ENCODE results near the gene SDK2. TPM values are rescaled to one million over a fixed set of nuclear protein-coding genes. Genes with fewer than 3 reads are reported as not detected.
"Not testable (repeated sequence)": the region's sequence is repeated elsewhere in the genome, so short reads cannot be mapped to it uniquely, and the experiment has no call there.

The SDK2 gene
- total RNA-seq, 1 experiment from 2014 or later: not detected

DNA sequence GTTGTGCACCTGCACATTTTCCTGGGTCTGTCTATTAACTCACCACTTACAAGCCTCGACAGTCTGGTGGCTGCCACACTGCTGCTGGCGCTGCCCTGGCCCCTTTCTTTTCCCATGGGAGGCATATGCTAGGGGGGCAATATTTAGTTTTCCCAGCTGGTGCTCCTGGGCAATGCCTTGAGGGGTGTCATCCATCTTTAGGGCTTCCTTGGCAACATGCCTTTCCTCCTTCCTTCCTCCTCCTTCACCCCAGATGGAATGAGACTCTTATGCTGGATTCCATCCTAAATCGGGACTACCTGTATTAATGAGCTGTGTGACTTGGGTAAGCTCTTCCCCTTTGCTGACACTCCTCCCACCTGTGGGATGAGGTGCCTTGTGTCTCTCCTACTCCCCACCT is 267.6 kb downstream of the SDK2 start:
- H3K27ac ChIP-seq (ENCODE audit: low read length): no peak overlapping the region
- no peaks in the 10 kb centered on the region for H3K9me2 ChIP-seq (replicated peaks; ENCODE audit: insufficient read depth, low read length)
- no peaks in the 10 kb centered on the region for H3K79me2 ChIP-seq (ENCODE audit: low read length)
- no peak overlapping the region for H3K4me3 ChIP-seq (ENCODE audit: low read length)
- DNase-seq: no peak
- H3K9me3 ChIP-seq (ENCODE audit: low read length): no peaks in the 10 kb centered on the region
- H3K27me3 ChIP-seq (ENCODE audit: low read length): no peaks in the 10 kb centered on the region
- peaks cover 3% of the 10 kb centered on the region; the same call in 1 of the 2 replicates for H3K4me1 ChIP-seq (ENCODE audit: low read length)
- no peaks in the 10 kb centered on the region for H3K36me3 ChIP-seq (ENCODE audit: insufficient read depth, low read length)
- H2AFZ ChIP-seq (ENCODE audit: low read length): no peak overlapping the region
- H3K9ac ChIP-seq (ENCODE audit: low read length): no peak overlapping the region
- H3K4me2 ChIP-seq (ENCODE audit: low read depth, low read length, poor library complexity, severe bottlenecking): no peak overlapping the region
- H4K20me1 ChIP-seq (ENCODE audit: insufficient read depth, low read depth, low read length): no peaks in the 10 kb centered on the region

DNA sequence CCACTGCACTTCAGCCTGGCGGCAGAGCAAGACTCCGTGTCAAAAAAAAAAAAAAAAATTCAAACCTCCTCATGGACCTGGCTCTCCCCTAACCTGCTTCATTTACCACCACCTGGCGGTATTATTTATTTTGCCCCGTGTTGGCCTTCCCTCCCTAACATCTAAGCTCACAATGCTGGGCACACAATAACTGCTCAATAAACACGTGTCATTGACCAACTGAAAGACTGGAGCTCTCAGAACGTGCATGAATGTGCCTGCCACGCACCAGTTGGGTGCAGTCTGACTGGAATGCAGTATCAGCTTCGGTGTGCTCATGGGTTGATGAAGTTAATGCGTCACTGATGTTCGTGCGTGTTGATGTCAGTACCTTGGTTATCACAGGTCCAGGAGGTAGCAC is 268.1 kb downstream of the SDK2 start:
- Histone ChIP-seq H3K36me3 (ENCODE audit: insufficient read depth, low read length) (no peaks in the 10 kb centered on the region), H2AFZ (ENCODE audit: low read length) (no peak overlapping the region), H3K4me2 (ENCODE audit: low read depth, low read length, poor library complexity, severe bottlenecking) (no peak overlapping the region), H3K4me1 (ENCODE audit: low read length) (peaks cover 3% of the 10 kb centered on the region; the same call in 1 of the 2 replicates), H3K27me3 (ENCODE audit: low read length) (no peaks in the 10 kb centered on the region), H3K27ac (ENCODE audit: low read length) (no peak overlapping the region), H3K9ac (ENCODE audit: low read length) (no peak overlapping the region), H3K9me2 (replicated peaks; ENCODE audit: insufficient read depth, low read length) (no peaks in the 10 kb centered on the region), H3K4me3 (ENCODE audit: low read length) (no peak overlapping the region), H3K9me3 (ENCODE audit: low read length) (no peaks in the 10 kb centered on the region), H3K79me2 (ENCODE audit: low read length) (no peaks in the 10 kb centered on the region), H4K20me1 (ENCODE audit: insufficient read depth, low read depth, low read length) (no peaks in the 10 kb centered on the region)
- DNase-seq: no peak

- no peak for DNase-seq
- Histone ChIP-seq H4K20me1 (ENCODE audit: insufficient read depth, low read depth, low read length) (no peaks in the 10 kb centered on the region), H3K9me3 (ENCODE audit: low read length) (no peaks in the 10 kb centered on the region)
Measured at GRCh38 chr17:73371836-73372235, 272.4 kb downstream of the SDK2 start.

GRCh38 chr17:73371285-73371684 is 273.0 kb downstream of the SDK2 start:
- H3K4me3 ChIP-seq (ENCODE audit: low read length): no peak overlapping the region
- no peaks in the 10 kb centered on the region for H3K9me3 ChIP-seq (ENCODE audit: low read length)
- peaks cover 22% of the 10 kb centered on the region for H3K4me1 ChIP-seq (ENCODE audit: low read length)
- no peak overlapping the region for H3K4me2 ChIP-seq (ENCODE audit: low read depth, low read length, poor library complexity, severe bottlenecking)
- H3K27me3 ChIP-seq (ENCODE audit: low read length): no peaks in the 10 kb centered on the region
- no peaks in the 10 kb centered on the region for H4K20me1 ChIP-seq (ENCODE audit: insufficient read depth, low read depth, low read length)
- H2AFZ ChIP-seq (ENCODE audit: low read length): no peak overlapping the region
- H3K79me2 ChIP-seq (ENCODE audit: low read length): no peaks in the 10 kb centered on the region
- H3K36me3 ChIP-seq (ENCODE audit: insufficient read depth, low read length): no peaks in the 10 kb centered on the region
- no peaks in the 10 kb centered on the region for H3K9me2 ChIP-seq (replicated peaks; ENCODE audit: insufficient read depth, low read length)
- H3K27ac ChIP-seq (ENCODE audit: low read length): no peak overlapping the region
- no peak for DNase-seq
- H3K9ac ChIP-seq (ENCODE audit: low read length): no peak overlapping the region

More at GRCh38 chr17:73371836-73372235, 272.4 kb downstream of the SDK2 start:
- no peak overlapping the region for H3K4me2 ChIP-seq (ENCODE audit: low read depth, low read length, poor library complexity, severe bottlenecking)
- H3K27ac ChIP-seq (ENCODE audit: low read length): no peak overlapping the region
- H3K36me3 ChIP-seq (ENCODE audit: insufficient read depth, low read length): no peaks in the 10 kb centered on the region
- H3K4me3 ChIP-seq (ENCODE audit: low read length): no peak overlapping the region
- H3K4me1 ChIP-seq (ENCODE audit: low read length): peaks cover 17% of the 10 kb centered on the region
- H3K79me2 ChIP-seq (ENCODE audit: low read length): no peaks in the 10 kb centered on the region
- H3K9me2 ChIP-seq (replicated peaks; ENCODE audit: insufficient read depth, low read length): no peaks in the 10 kb centered on the region
- H3K9ac ChIP-seq (ENCODE audit: low read length): no peak overlapping the region
- H2AFZ ChIP-seq (ENCODE audit: low read length): no peak overlapping the region
- H3K27me3 ChIP-seq (ENCODE audit: low read length): no peaks in the 10 kb centered on the region

DNA sequence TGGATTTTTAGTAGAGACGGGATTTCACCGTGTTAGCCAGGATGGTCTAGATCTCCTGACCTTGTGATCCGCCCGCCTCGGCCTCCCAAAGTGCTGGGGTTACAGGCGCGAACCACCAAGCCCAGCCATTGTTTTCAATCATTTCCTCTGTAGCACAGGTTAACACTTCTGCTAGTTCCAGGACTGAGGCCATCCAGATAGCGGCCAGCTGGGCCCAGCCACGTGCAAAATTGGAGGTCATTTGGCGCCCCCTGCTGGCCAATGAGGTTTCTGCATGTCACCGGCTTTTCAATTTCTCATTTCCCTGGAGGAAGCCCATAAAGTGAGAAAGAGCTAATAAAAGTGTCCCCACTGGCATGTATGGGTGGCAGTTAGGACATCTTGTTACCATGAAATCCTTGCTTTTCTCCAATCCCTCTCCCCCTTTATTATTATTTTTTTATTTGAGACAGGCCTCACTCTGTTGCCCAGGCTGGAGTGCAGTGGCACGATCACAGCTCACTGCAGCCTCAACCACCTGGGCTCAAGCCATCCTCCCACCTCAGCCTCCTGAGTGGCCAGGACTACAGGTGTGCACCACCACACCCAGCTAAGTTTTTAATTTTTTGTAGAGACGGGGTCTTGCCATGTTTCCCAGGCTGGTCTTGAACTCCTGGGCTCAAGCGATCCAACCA is 274.3 kb downstream of the SDK2 start:
- H4K20me1 ChIP-seq (ENCODE audit: insufficient read depth, low read depth, low read length); H3K9me2 ChIP-seq (replicated peaks; ENCODE audit: insufficient read depth, low read length); H3K27me3 ChIP-seq (ENCODE audit: low read length); H3K9me3 ChIP-seq (ENCODE audit: low read length); H3K79me2 ChIP-seq (ENCODE audit: low read length); H3K27ac ChIP-seq (ENCODE audit: low read length); H3K9ac ChIP-seq (ENCODE audit: low read length); H3K4me3 ChIP-seq (ENCODE audit: low read length); H3K4me2 ChIP-seq (ENCODE audit: low read depth, low read length, poor library complexity, severe bottlenecking); H2AFZ ChIP-seq (ENCODE audit: low read length); H3K36me3 ChIP-seq (ENCODE audit: insufficient read depth, low read length): not testable (repeated sequence)
- DNase-seq: peak; percentile 92
- peaks cover 35% of the 10 kb centered on the region for H3K4me1 ChIP-seq (ENCODE audit: low read length)

GRCh38 chr17:73369111-73369521 is 275.1 kb downstream of the SDK2 start:
- H4K20me1 ChIP-seq (ENCODE audit: insufficient read depth, low read depth, low read length): no peaks in the 10 kb centered on the region
- H3K9ac ChIP-seq (ENCODE audit: low read length): no peak overlapping the region
- no peak overlapping the region for H2AFZ ChIP-seq (ENCODE audit: low read length)
- H3K27me3 ChIP-seq (ENCODE audit: low read length): no peaks in the 10 kb centered on the region
- DNase-seq: no peak
- H3K79me2 ChIP-seq (ENCODE audit: low read length): no peaks in the 10 kb centered on the region
- no peaks in the 10 kb centered on the region for H3K9me2 ChIP-seq (replicated peaks; ENCODE audit: insufficient read depth, low read length)
- no peak overlapping the region for H3K27ac ChIP-seq (ENCODE audit: low read length)
- no peak overlapping the region for H3K4me3 ChIP-seq (ENCODE audit: low read length)
- no peaks in the 10 kb centered on the region for H3K9me3 ChIP-seq (ENCODE audit: low read length)
- H3K36me3 ChIP-seq (ENCODE audit: insufficient read depth, low read length): no peaks in the 10 kb centered on the region
- no peak overlapping the region for H3K4me2 ChIP-seq (ENCODE audit: low read depth, low read length, poor library complexity, severe bottlenecking)
- peaks cover 38% of the 10 kb centered on the region for H3K4me1 ChIP-seq (ENCODE audit: low read length)

GRCh38 chr17:73368085-73368631 is 276.1 kb downstream of the SDK2 start:
- no peak for DNase-seq
- Histone ChIP-seq H4K20me1 (ENCODE audit: insufficient read depth, low read depth, low read length) (no peaks in the 10 kb centered on the region), H3K27me3 (ENCODE audit: low read length) (no peaks in the 10 kb centered on the region), H3K4me1 (ENCODE audit: low read length) (peaks cover 43% of the 10 kb centered on the region), H3K79me2 (ENCODE audit: low read length) (no peaks in the 10 kb centered on the region), H3K4me2 (ENCODE audit: low read depth, low read length, poor library complexity, severe bottlenecking) (peak overlapping the region; percentile 15), H3K9ac (ENCODE audit: low read length) (no peak overlapping the region), H2AFZ (ENCODE audit: low read length) (no peak overlapping the region), H3K27ac (ENCODE audit: low read length) (no peak overlapping the region), H3K4me3 (ENCODE audit: low read length) (no peak overlapping the region), H3K36me3 (ENCODE audit: insufficient read depth, low read length) (no peaks in the 10 kb centered on the region), H3K9me3 (ENCODE audit: low read length) (no peaks in the 10 kb centered on the region), H3K9me2 (replicated peaks; ENCODE audit: insufficient read depth, low read length) (no peaks in the 10 kb centered on the region)

GRCh38 chr17:73365906-73366623 is 278.2 kb downstream of the SDK2 start:
- H3K4me3 ChIP-seq (ENCODE audit: low read length): peak overlapping the region; percentile 47
- H3K79me2 ChIP-seq (ENCODE audit: low read length): no peaks in the 10 kb centered on the region
- H3K9me2 ChIP-seq (replicated peaks; ENCODE audit: insufficient read depth, low read length): no peaks in the 10 kb centered on the region
- no peaks in the 10 kb centered on the region for H3K36me3 ChIP-seq (ENCODE audit: insufficient read depth, low read length)
- H3K4me1 ChIP-seq (ENCODE audit: low read length): peaks cover 41% of the 10 kb centered on the region
- H3K4me2 ChIP-seq (ENCODE audit: low read depth, low read length, poor library complexity, severe bottlenecking): peak overlapping the region; percentile 70
- peak overlapping the region; percentile 73 for H3K27ac ChIP-seq (ENCODE audit: low read length)
- H3K27me3 ChIP-seq (ENCODE audit: low read length): no peaks in the 10 kb centered on the region
- no peak overlapping the region; the same call in 1 of the 2 replicates for H2AFZ ChIP-seq (ENCODE audit: low read length)
- H4K20me1 ChIP-seq (ENCODE audit: insufficient read depth, low read depth, low read length): no peaks in the 10 kb centered on the region
- H3K9me3 ChIP-seq (ENCODE audit: low read length): no peaks in the 10 kb centered on the region
- H3K9ac ChIP-seq (ENCODE audit: low read length): peak overlapping the region; percentile 65
- peak; percentile 92 for DNase-seq

All from Karpas-422 (cell line).